Mucosa of descending colon (tissue), 3 donors: Measurements from ENCODE around the gene COL21A1. TPM values are rescaled to one million over a fixed set of nuclear protein-coding genes. Genes with fewer than 3 reads are reported as not detected.

Experiments
- ATAC-seq: fragments of 200-7000 bp; cut with Tn5 transposase; one replicate; pipeline ENCODE4 v1.9.1; 2020; ENCODE audit warnings: mild to moderate bottlenecking, moderate library complexity
- DNase-seq, 3 donors: peaks; one replicate each; pipeline ENCODE4 v3.0.0-alpha.2; 2020
- H3K36me3 ChIP-seq: fragments of 200-600 bp; one replicate; pipeline ENCODE4 v1.8.0; 2021; ENCODE audit warnings: low read depth, mild to moderate bottlenecking
- H3K4me1 ChIP-seq: fragments of 200-600 bp; one replicate; pipeline ENCODE4 v1.8.0; 2021; ENCODE audit warnings: low read depth, mild to moderate bottlenecking
- H3K4me3 ChIP-seq: fragments of 200-600 bp; one replicate; pipeline ENCODE4 v1.8.0; 2021; ENCODE audit warnings: mild to moderate bottlenecking
- H3K9me3 ChIP-seq: fragments of 200-600 bp; one replicate; pipeline ENCODE4 v1.8.0; 2021; ENCODE audit warnings: mild to moderate bottlenecking
- CTCF ChIP-seq: fragments of 200-600 bp; IDR thresholded peaks from one replicate; pipeline ENCODE4 v1.8.0; 2022; ENCODE audit warnings: antibody characterized with exemption, mild to moderate bottlenecking
- intact Hi-C, 2 donors: fragments of 100-400 bp; cut with DNase I in 1 of 2; cut with micrococcal nuclease in 1 of 2; formaldehyde crosslinking; loops; one replicate each; pipeline versions ENCODE4 v1.11.0 to v1.11.1; 2022; cut with DNase I, micrococcal nuclease
- total RNA-seq, 3 donors: library from RNA; stranded (reverse); fragmentation: NEBNext Ultra II Directional in 2 of 3; extraction: Animal tissue kit (Norgen Biotek cat#: 25700) in 2 of 3; gene quantifications; one replicate each; pipeline versions ENCODE4 v1.2.1 to v1.2.4, GENCODE V29; 2021 to 2023
- donor health status: DM: no; HTN: no; CAD: no; lungs with moderate emphysema.
- donor health status: DM: no; HTN: no; CAD: no.
- donor health status: DM: no; HTN: yes; CAD: no.

The COL21A1 gene
- total RNA-seq, 3 donors from 2014 or later: 0.35 to 20.5 (median 2.1) TPM

DNA sequence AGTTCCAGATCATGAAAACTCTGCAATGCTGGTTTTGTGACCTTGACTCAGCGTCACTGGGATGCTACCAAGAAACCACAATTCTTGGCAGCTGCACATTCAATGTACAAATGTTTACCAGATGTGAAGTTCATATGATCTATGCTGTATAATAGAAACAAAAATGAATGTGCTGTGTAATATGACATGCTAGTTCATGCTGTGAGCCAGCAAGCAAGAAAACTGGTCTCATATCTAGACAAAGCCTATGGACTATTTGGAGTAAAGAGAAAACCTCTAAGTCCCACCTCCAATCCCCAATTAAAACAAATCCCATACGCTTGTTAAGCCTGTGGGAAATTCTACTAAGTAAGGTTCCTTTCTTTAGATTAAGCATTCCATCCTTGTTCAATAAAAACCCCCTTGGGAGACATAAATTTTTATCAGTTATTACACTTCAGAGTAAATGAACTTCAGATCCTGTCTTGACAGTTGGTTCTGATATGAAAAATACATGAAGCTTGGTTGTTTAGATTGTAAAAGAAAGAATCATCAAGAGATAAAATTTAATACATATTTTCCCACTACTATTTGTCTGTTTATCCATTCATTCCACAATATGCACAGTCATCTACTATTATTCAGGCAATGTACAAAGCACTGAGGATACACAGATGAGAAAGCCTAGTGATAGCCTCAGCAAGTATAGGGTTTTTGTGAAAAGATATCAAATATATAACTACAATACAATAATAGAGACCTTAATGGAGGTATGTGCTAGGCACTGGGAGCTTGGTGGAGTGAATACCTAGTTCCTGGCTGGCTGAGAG lies 20.1 kb downstream of the COL21A1 start:
- intact Hi-C loops: no loop called here
- no peak for ATAC-seq

DNA sequence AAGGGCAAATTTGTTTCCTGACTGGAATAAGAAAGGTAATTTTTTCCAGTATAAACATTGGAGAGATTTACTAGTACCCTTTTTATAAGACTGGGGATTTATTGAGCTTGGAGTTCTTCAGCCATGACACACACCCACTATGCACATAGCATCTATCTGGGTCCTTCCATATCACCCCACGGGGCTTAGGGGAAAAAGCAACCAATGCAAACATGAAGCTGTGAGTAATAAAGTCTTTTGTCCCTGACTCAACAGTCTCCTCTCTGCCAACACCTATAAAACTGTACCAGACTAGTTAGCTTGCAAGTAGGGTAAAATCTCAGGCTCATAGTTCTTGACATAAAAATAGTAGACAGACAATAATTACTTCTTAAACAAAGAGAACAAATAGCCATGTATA lies 23.4 kb downstream of the COL21A1 start:
- no peak for TF ChIP-seq CTCF
- Histone ChIP-seq H3K9me3 (no peaks in the 10 kb centered on the region), H3K4me1 (no peaks in the 10 kb centered on the region), H3K36me3 (no peaks in the 10 kb centered on the region), H3K4me3 (no peak overlapping the region)
- DNase-seq (no peak), ATAC-seq (no peak)
- intact Hi-C loops: no loop called here

More for the DNA sequence above, 20.1 kb downstream of the COL21A1 start:
- Histone ChIP-seq H3K9me3 (no peaks in the 10 kb centered on the region), H3K4me1 (no peaks in the 10 kb centered on the region), H3K4me3 (no peak overlapping the region), H3K36me3 (no peaks in the 10 kb centered on the region)
- DNase-seq: no peak
- TF ChIP-seq CTCF: no peak

GRCh38 chr6:56222499-56222898 lies 24.9 kb downstream of the COL21A1 start:
- no peaks in the 10 kb centered on the region for H3K36me3 ChIP-seq
- H3K4me3 ChIP-seq: no peak overlapping the region
- ATAC-seq: no peak
- no peaks in the 10 kb centered on the region for H3K9me3 ChIP-seq
- no peaks in the 10 kb centered on the region for H3K4me1 ChIP-seq
- no peak for DNase-seq
- intact Hi-C loops: no loop called here
- TF ChIP-seq CTCF: no peak

- no peaks in the 10 kb centered on the region for H3K9me3 ChIP-seq
- intact Hi-C loops: no loop called here
- H3K4me1 ChIP-seq: no peaks in the 10 kb centered on the region
- ATAC-seq (no peak), DNase-seq (no peak)
- no peak overlapping the region for H3K4me3 ChIP-seq
- no peaks in the 10 kb centered on the region for H3K36me3 ChIP-seq
- no peak for TF ChIP-seq CTCF
Measured at GRCh38 chr6:56220078-56220477, 27.3 kb downstream of the COL21A1 start.

- no peak for TF ChIP-seq CTCF
- ATAC-seq (no peak), DNase-seq (no peak)
- Histone ChIP-seq H3K9me3 (no peaks in the 10 kb centered on the region), H3K4me1 (no peaks in the 10 kb centered on the region), H3K4me3 (no peak overlapping the region), H3K36me3 (no peaks in the 10 kb centered on the region)
- intact Hi-C loops: no loop called here
Measured at GRCh38 chr6:56214703-56215101, 32.7 kb downstream of the COL21A1 start.
